Measurements from ENCODE around the gene PRAC2. TPM values are rescaled to one million over a fixed set of nuclear protein-coding genes. Genes with fewer than 3 reads are reported as not detected.

The PRAC2 gene
- total RNA-seq, result not detected

GRCh38 chr17:48722915-48723422 lies at the start of gene PRAC2:
PRAC2 (plus strand) TSS chr17:48723185; CDS start chr17:48724411, 1,226 bp downstream.
- WGBS, 2 donors, result 5 to 6% methylated on average over 21 of the region's 21 CpGs
- H3K9me3 ChIP-seq, result no peaks in the 10 kb centered on the region
- no peak within 1 kb of the TSS for H3K4me3 ChIP-seq (replicated peaks in 1 of 3)
- intact Hi-C loops (cut with DNase I), result loop anchor here (10.0 kb wide), 1 partner anchor 162 kb away; no protein-coding TSS in a partner anchor
- H3K27ac ChIP-seq, result no peak within 1 kb of the TSS
- H3K4me1 ChIP-seq, result peaks cover 7 to 32% of the 10 kb centered on the region in 2 donors
- no peak for DNase-seq
- H3K36me3 ChIP-seq, result no peaks in the 10 kb centered on the region
- no peak for TF ChIP-seq CTCF (IDR thresholded peaks at IDR 0.05)
- no peak for TF ChIP-seq POLR2A (IDR thresholded peaks at IDR 0.05)
- H3K27me3 ChIP-seq, result peaks cover 87% of the 10 kb centered on the region

DNA sequence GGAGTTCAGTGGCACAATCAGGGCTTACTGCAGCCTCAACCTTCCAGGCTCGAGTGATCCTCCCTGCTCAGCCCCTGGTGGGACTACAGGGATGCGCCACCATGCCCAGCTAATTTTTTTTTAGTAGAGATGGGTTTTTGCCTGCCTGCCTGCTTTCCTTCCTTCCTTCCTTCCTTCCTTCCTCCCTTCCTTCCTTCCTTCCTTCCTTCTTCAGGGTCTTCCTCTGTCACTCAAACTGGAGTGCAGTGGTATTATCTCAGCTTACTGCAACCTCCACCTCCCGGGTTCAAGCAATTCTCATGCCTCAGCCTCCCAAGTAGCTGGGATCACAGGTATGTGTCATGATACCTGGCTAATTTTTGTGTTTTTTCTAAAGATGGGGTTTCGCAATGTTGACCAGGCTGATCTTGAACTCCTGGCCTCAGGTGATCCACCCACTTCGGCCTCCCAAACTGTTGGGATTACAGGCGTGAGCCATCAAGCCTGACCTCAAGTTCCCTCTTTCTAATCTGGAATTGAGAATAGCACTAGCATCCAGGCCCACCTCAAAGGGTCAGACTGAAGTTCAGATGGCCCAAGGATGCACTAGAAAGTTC lies 45.9 kb upstream of the PRAC2 start:
- 78 to 80% methylated on average over 6 of the region's 6 CpGs for WGBS, 2 donors
- Histone ChIP-seq H3K36me3 (no peaks in the 10 kb centered on the region), H3K27me3 (peaks cover 4% of the 10 kb centered on the region), H3K4me3 (replicated peaks in 1 of 3) (no peak overlapping the region), H3K4me1 (peaks cover 0 to 5% of the 10 kb centered on the region in 2 donors), H3K27ac (no peak overlapping the region), H3K9me3 (no peaks in the 10 kb centered on the region)
- no peak for TF ChIP-seq CTCF (IDR thresholded peaks at IDR 0.05)
- TF ChIP-seq POLR2A (IDR thresholded peaks at IDR 0.05), result no peak
- intact Hi-C loops (cut with DNase I), result loop anchor here (10.0 kb wide), 2 partner anchors 108 to 208 kb away; no protein-coding TSS in a partner anchor
- DNase-seq, result no peak

DNA sequence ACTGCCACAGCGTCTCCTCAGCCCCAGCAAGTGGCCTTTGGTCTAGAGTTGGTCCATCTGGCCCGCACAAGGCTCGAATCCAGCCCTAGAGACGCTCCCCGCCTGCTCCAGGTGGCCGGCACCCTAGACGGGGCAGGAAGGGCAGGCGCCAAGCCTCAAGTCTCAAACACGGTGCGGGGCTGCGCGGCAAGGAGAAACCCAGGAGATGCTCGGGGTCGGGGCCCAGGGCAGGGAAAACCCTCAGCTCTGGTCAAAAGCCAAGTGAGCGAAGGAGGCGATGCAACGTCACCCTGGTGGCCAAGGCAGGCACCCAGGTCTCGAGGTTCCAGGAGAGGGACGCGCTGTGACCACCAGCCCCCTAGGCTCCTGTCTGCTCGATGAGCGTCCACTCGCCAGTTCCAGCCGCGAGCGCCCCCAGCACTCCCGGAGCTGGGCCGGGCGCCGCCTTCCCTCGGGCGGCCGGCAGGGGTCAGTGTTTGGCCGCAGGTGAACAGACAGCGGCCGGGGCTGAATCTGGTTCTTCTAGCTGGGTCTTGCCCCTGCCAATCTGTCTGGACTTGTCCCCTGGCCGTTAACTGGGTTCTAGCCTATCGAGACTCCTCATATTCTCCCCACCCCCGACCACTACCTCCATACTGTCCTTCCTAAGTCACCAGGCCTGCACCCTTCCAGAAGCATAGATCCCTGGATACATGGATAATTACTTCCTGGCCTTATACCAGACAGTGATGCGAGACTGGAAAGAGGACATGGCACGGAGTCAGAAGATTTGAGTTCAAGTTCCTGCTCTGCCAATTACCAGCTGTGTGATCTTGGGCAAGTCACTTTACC lies 44.6 kb upstream of the PRAC2 start:
- Histone ChIP-seq H3K27me3 (peaks cover 4% of the 10 kb centered on the region), H3K4me1 (peaks cover 0 to 5% of the 10 kb centered on the region in 2 donors), H3K4me3 (replicated peaks in 1 of 3) (no peak overlapping the region), H3K36me3 (no peaks in the 10 kb centered on the region), H3K9me3 (no peaks in the 10 kb centered on the region), H3K27ac (no peak overlapping the region)
- peak; percentile 55 to 97 (median 80) for TF ChIP-seq CTCF (IDR thresholded peaks at IDR 0.05)
- no peak for TF ChIP-seq POLR2A (IDR thresholded peaks at IDR 0.05)
- intact Hi-C loops (cut with DNase I), result loop anchor here (10.0 kb wide), 2 partner anchors 106 to 206 kb away; no protein-coding TSS in a partner anchor
- peak; percentile 57 to 60 for DNase-seq
- 7 to 18% methylated on average over 7 to 35 of the region's 41 CpGs for WGBS, 2 donors

GRCh38 chr17:48679385-48680096 lies 43.4 kb upstream of the PRAC2 start:
- no peak for TF ChIP-seq POLR2A (IDR thresholded peaks at IDR 0.05)
- no peak for TF ChIP-seq CTCF (IDR thresholded peaks at IDR 0.05)
- H3K27ac ChIP-seq, result no peak overlapping the region
- WGBS, 2 donors, result 87 to 89% methylated on average over 5 of the region's 5 CpGs
- H3K4me1 ChIP-seq, result peaks cover 0 to 5% of the 10 kb centered on the region in 2 donors
- H3K36me3 ChIP-seq, result no peaks in the 10 kb centered on the region
- DNase-seq, result no peak
- H3K9me3 ChIP-seq, result no peaks in the 10 kb centered on the region
- intact Hi-C loops (cut with DNase I), result loop anchor here (10.0 kb wide), 2 partner anchors 105 to 205 kb away; no protein-coding TSS in a partner anchor
- no peak overlapping the region for H3K4me3 ChIP-seq (replicated peaks in 1 of 3)
- peaks cover 4% of the 10 kb centered on the region for H3K27me3 ChIP-seq
